Vagina (tissue), 2 donors: ENCODE data around the gene SHROOM2.

Experiments used
- POLR2A ChIP-seq, 2 donors: fragments of 450-650 bp; IDR thresholded peaks; one replicate each; pipeline ENCODE4 v1.6.1; 2017; ENCODE audit warnings: antibody characterized with exemption in 2 of 2, mild to moderate bottlenecking in 2 of 2, moderate library complexity in 2 of 2
- POLR2AphosphoS5 ChIP-seq, 2 donors: sonication (generic); formaldehyde crosslinking; IDR thresholded peaks; one replicate each; pipeline ENCODE4 v1.9.0; 2017; ENCODE audit warnings: antibody characterized with exemption in 2 of 2, mild to moderate bottlenecking in 2 of 2, low read depth in 1 of 2; ENCODE audit not compliant: insufficient read depth in 1 of 2
- TF ChIP-seq, protein P1 (sequence below), 3 experiments: fragments of 450-650 bp in 2 of 3; fragments of 200-600 bp in 1 of 3; sonication (generic) in 1 of 3; IDR thresholded peaks; one replicate each; pipeline ENCODE4 v1.5.1; 2017 to 2019; ENCODE audit warnings: antibody characterized with exemption in 3 of 3, mild to moderate bottlenecking in 2 of 3, moderate library complexity in 2 of 3

DNA sequence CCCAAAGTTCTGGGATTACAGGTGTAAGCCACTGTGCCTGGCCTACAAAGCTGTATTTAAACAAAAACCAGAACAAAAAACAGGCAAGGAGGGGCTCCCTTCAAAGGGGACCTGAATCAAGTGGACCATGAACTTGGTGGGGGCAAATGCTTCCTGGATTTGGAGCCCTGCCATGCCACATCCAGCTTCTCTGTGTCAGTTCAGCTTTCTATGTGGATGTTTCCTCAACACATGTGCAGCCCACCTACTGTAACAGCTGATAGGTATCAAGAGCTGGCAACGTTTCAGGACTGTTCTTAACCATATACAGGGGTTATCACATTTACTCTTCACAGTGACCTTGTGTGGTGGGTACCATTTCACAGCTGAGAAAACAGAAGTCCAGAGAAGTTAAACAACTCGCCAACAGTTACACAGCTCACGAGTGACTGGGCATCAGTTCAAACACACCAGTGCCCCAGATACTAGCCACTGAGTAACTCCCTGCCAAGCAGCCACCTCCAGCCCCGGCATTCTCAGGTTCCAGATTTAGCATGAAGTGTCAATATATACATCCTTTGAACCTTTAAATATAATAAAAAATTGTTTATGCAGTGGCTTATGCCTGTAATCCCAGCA, 28.1 kb upstream of the SHROOM2 start:
- TF ChIP-seq POLR2AphosphoS5 (IDR thresholded peaks at IDR 0.05; ENCODE audit: insufficient read depth in 1 of 2, low read depth in 1 of 2) (no peak), POLR2A (IDR thresholded peaks at IDR 0.05) (no peak)
- TF ChIP-seq, protein P1, sequence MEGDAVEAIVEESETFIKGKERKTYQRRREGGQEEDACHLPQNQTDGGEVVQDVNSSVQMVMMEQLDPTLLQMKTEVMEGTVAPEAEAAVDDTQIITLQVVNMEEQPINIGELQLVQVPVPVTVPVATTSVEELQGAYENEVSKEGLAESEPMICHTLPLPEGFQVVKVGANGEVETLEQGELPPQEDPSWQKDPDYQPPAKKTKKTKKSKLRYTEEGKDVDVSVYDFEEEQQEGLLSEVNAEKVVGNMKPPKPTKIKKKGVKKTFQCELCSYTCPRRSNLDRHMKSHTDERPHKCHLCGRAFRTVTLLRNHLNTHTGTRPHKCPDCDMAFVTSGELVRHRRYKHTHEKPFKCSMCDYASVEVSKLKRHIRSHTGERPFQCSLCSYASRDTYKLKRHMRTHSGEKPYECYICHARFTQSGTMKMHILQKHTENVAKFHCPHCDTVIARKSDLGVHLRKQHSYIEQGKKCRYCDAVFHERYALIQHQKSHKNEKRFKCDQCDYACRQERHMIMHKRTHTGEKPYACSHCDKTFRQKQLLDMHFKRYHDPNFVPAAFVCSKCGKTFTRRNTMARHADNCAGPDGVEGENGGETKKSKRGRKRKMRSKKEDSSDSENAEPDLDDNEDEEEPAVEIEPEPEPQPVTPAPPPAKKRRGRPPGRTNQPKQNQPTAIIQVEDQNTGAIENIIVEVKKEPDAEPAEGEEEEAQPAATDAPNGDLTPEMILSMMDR (IDR thresholded peaks at IDR 0.05) = no peak
